DMS153 treated with DMSO at 0.1 percent for 48 hours (cell line): ENCODE data around the gene GPR176.
A peak's percentile ranks its signal among the peaks of the same experiment; 100 is the strongest.

Experiments used
- DNase-seq: peaks from one replicate; lab custom pipeline; 2025; ENCODE audit not compliant: unreplicated experiment; lab: John Stamatoyannopoulos, UW

GPR176 gene

GRCh38 chr15:39785841-39786240 is 134.2 kb downstream of the GPR176 start:
- DNase-seq, result no peak

GRCh38 chr15:39785139-39785538 is 134.9 kb downstream of the GPR176 start:
- DNase-seq, result no peak

- no peak for DNase-seq
Measured at GRCh38 chr15:39784638-39785037, 135.4 kb downstream of the GPR176 start.

- no peak for DNase-seq
Measured at GRCh38 chr15:39784125-39784524, 135.9 kb downstream of the GPR176 start.

- DNase-seq, result no peak
Measured at GRCh38 chr15:39783244-39783820, 136.7 kb downstream of the GPR176 start.

- peak; percentile 55 for DNase-seq
Measured at GRCh38 chr15:39782441-39783138, 137.5 kb downstream of the GPR176 start, which contains the start of gene FSIP1. TSS of gene FSIP1 (minus strand) at chr15:39782841. CDS start at chr15:39776524, 6,317 bp downstream.

GRCh38 chr15:39781967-39782302 is 138.1 kb downstream of the GPR176 start:
- no peak for DNase-seq

GRCh38 chr15:39781147-39781966 is 138.7 kb downstream of the GPR176 start:
- DNase-seq, result no peak

- no peak for DNase-seq
Measured at GRCh38 chr15:39778021-39778420, 142.0 kb downstream of the GPR176 start.

- no peak for DNase-seq
Measured at GRCh38 chr15:39777496-39777895, 142.6 kb downstream of the GPR176 start.

- no peak for DNase-seq
Measured at GRCh38 chr15:39776068-39776467, 144.0 kb downstream of the GPR176 start.

GRCh38 chr15:39774688-39775267 is 145.3 kb downstream of the GPR176 start:
- no peak for DNase-seq

GRCh38 chr15:39770748-39771689 is 149.0 kb downstream of the GPR176 start:
- DNase-seq, result no peak

GRCh38 chr15:39767921-39768320 is 152.1 kb downstream of the GPR176 start:
- no peak for DNase-seq

GRCh38 chr15:39761006-39761405 is 159.1 kb downstream of the GPR176 start:
- DNase-seq, result no peak

GRCh38 chr15:39756806-39757522 is 163.1 kb downstream of the GPR176 start:
- peak; percentile 1 for DNase-seq

- no peak for DNase-seq
Measured at GRCh38 chr15:39752991-39753390, 167.1 kb downstream of the GPR176 start.

- DNase-seq, result no peak
Measured at GRCh38 chr15:39752246-39752645, 167.8 kb downstream of the GPR176 start.
